ENCODE data around the gene MADCAM1.

MADCAM1 gene

GRCh38 chr19:533364-534058 lies 37.2 kb downstream of the MADCAM1 start:
- peaks cover 19 to 23% of the 10 kb centered on the region in 2 donors for H3K4me1 ChIP-seq (ENCODE audit: control insufficient read depth in 2 of 2, insufficient read depth in 2 of 2, low read length in 2 of 2)
- H3K27ac ChIP-seq (ENCODE audit: low read depth in 2 of 2, low read length in 2 of 2): peak overlapping the region; percentile 77 to 82
- peak overlapping the region; percentile 63 to 83 for H3K9ac ChIP-seq (ENCODE audit: low read depth in 1 of 2, low read length in 2 of 2)
- H3K4me3 ChIP-seq (ENCODE audit: low read length in 2 of 2): peak overlapping the region; percentile 81 to 92
- H3K27me3 ChIP-seq (ENCODE audit: control insufficient read depth in 2 of 2, insufficient read depth in 2 of 2, low read length in 2 of 2): no peaks in the 10 kb centered on the region
- H3K9me3 ChIP-seq (ENCODE audit: control insufficient read depth in 2 of 2, low read length in 2 of 2): no peaks in the 10 kb centered on the region
- peaks cover 16 to 20% of the 10 kb centered on the region in 2 donors for H3K36me3 ChIP-seq (ENCODE audit: control insufficient read depth in 2 of 2, insufficient read depth in 2 of 2, low read length in 2 of 2)

- H3K27ac ChIP-seq (ENCODE audit: low read depth in 2 of 2, low read length in 2 of 2): no peak overlapping the region
- peaks cover 19 to 23% of the 10 kb centered on the region in 2 donors for H3K4me1 ChIP-seq (ENCODE audit: control insufficient read depth in 2 of 2, insufficient read depth in 2 of 2, low read length in 2 of 2)
- H3K9me3 ChIP-seq (ENCODE audit: control insufficient read depth in 2 of 2, low read length in 2 of 2): no peaks in the 10 kb centered on the region
- peak overlapping the region in 1 of 2 donors; percentile 83 for H3K9ac ChIP-seq (ENCODE audit: low read depth in 1 of 2, low read length in 2 of 2)
- no peaks in the 10 kb centered on the region for H3K27me3 ChIP-seq (ENCODE audit: control insufficient read depth in 2 of 2, insufficient read depth in 2 of 2, low read length in 2 of 2)
- peaks cover 20% of the 10 kb centered on the region in 2 donors for H3K36me3 ChIP-seq (ENCODE audit: control insufficient read depth in 2 of 2, insufficient read depth in 2 of 2, low read length in 2 of 2)
- H3K4me3 ChIP-seq (ENCODE audit: low read length in 2 of 2): no peak overlapping the region
These were observed 37.8 kb downstream of the MADCAM1 start for GRCh38 chr19:534088-534487.

DNA sequence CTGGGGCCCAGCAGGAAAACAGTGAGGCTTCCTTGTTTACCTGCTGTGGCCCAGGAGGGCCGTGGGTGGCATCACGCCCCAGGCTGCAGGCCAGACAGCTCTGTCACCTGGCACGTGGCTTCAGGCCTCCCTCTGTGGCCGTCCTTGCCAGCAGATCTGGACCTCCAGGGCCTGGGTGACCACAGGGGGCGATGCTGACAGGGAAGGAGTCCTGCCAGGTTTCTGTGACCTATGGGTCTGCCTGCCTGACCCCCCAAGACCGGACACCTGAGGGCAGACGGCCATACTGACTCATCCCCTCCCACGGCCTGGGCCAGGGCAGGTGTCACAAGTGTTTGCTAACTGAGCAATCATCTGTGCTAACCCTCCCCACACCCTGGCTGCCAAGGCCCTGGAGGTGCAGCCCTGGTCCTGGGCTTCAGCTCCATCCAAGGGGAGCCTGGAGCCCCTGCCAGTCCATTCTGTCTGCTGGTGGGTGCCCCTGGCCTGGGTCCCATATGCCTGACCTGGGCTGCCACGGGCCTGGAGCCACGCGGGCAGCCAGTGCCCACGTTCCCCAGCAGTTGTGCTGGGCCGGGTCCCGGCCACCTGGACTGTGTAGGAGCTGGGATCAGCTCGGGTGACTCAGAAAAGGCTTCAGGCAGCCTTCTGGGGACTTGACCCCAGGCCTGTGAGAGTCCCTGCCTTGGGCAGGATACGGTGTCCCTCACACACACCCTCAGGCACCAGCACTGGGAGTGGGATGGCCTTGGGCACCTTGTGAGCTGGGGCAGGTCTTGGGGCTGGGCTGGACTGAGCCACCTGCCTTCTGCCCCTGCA lies 38.9 kb downstream of the MADCAM1 start:
- Histone ChIP-seq H3K4me1 (ENCODE audit: control insufficient read depth in 2 of 2, insufficient read depth in 2 of 2, low read length in 2 of 2) (peaks cover 19 to 21% of the 10 kb centered on the region in 2 donors), H3K27ac (ENCODE audit: low read depth in 2 of 2, low read length in 2 of 2) (no peak overlapping the region), H3K4me3 (ENCODE audit: low read length in 2 of 2) (no peak overlapping the region), H3K9ac (ENCODE audit: low read depth in 1 of 2, low read length in 2 of 2) (no peak overlapping the region), H3K36me3 (ENCODE audit: control insufficient read depth in 2 of 2, insufficient read depth in 2 of 2, low read length in 2 of 2) (peaks cover 20% of the 10 kb centered on the region in 2 donors), H3K27me3 (ENCODE audit: control insufficient read depth in 2 of 2, insufficient read depth in 2 of 2, low read length in 2 of 2) (no peaks in the 10 kb centered on the region), H3K9me3 (ENCODE audit: control insufficient read depth in 2 of 2, low read length in 2 of 2) (no peaks in the 10 kb centered on the region)

DNA sequence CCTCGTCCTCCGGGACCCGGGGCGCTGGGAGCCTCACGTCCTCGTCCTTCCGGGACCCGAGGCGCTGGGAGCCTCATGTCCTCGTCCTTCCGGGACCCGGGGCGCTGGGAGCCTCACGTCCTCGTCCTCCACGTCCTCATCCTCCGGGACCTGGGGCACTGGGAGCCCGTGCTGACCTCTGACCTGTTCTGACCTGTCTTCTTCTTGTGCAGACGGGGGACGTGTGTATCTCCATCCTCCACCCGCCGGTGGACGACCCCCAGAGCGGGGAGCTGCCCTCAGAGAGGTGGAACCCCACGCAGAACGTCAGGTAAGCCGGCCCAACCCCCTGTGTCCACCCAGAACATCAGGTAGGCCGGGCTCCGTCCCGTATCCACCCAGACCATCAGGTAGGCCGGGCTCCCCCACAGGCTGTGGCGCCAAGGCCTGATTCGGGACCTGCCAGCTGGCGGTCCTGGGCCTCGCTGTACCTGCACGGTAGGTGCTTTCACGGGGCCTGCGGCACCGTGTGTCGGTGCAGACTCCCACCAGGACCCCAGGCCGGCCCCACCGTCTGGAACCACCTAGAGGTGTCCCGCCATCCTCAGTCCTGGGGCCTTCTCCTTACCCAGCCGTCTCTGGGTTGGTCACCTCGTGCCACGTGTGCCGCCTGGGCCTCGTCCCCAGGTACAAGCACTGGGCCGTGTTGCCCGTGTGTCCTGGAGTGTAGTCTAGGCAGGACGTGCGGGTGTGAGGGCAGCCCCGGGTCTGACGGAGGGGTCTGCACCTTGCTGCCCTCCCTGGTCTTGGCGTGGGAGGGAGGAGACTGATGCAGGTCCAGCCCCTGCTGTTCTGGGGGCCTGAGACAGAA lies 40.0 kb downstream of the MADCAM1 start:
- H3K27ac ChIP-seq (ENCODE audit: low read depth in 2 of 2, low read length in 2 of 2): no peak overlapping the region
- H3K9me3 ChIP-seq (ENCODE audit: control insufficient read depth in 2 of 2, low read length in 2 of 2): no peaks in the 10 kb centered on the region
- H3K27me3 ChIP-seq (ENCODE audit: control insufficient read depth in 2 of 2, insufficient read depth in 2 of 2, low read length in 2 of 2): no peaks in the 10 kb centered on the region
- H3K4me3 ChIP-seq (ENCODE audit: low read length in 2 of 2): no peak overlapping the region
- peaks cover 20% of the 10 kb centered on the region in 2 donors for H3K36me3 ChIP-seq (ENCODE audit: control insufficient read depth in 2 of 2, insufficient read depth in 2 of 2, low read length in 2 of 2)
- H3K4me1 ChIP-seq (ENCODE audit: control insufficient read depth in 2 of 2, insufficient read depth in 2 of 2, low read length in 2 of 2): peaks cover 16 to 18% of the 10 kb centered on the region in 2 donors
- H3K9ac ChIP-seq (ENCODE audit: low read depth in 1 of 2, low read length in 2 of 2): no peak overlapping the region

- no peak overlapping the region for H3K9ac ChIP-seq (ENCODE audit: low read depth in 1 of 2, low read length in 2 of 2)
- peaks cover 16 to 18% of the 10 kb centered on the region in 2 donors for H3K4me1 ChIP-seq (ENCODE audit: control insufficient read depth in 2 of 2, insufficient read depth in 2 of 2, low read length in 2 of 2)
- H3K27ac ChIP-seq (ENCODE audit: low read depth in 2 of 2, low read length in 2 of 2): no peak overlapping the region
- no peaks in the 10 kb centered on the region for H3K9me3 ChIP-seq (ENCODE audit: control insufficient read depth in 2 of 2, low read length in 2 of 2)
- H3K27me3 ChIP-seq (ENCODE audit: control insufficient read depth in 2 of 2, insufficient read depth in 2 of 2, low read length in 2 of 2): no peaks in the 10 kb centered on the region
- peaks cover 20 to 25% of the 10 kb centered on the region in 2 donors for H3K36me3 ChIP-seq (ENCODE audit: control insufficient read depth in 2 of 2, insufficient read depth in 2 of 2, low read length in 2 of 2)
- no peak overlapping the region for H3K4me3 ChIP-seq (ENCODE audit: low read length in 2 of 2)
These were observed 40.7 kb downstream of the MADCAM1 start for GRCh38 chr19:536881-537404.

- H3K4me3 ChIP-seq (ENCODE audit: low read length in 2 of 2): no peak overlapping the region
- H3K4me1 ChIP-seq (ENCODE audit: control insufficient read depth in 2 of 2, insufficient read depth in 2 of 2, low read length in 2 of 2): peaks cover 6% of the 10 kb centered on the region in 2 donors
- H3K36me3 ChIP-seq (ENCODE audit: control insufficient read depth in 2 of 2, insufficient read depth in 2 of 2, low read length in 2 of 2): peaks cover 20 to 28% of the 10 kb centered on the region in 2 donors
- H3K27ac ChIP-seq (ENCODE audit: low read depth in 2 of 2, low read length in 2 of 2): no peak overlapping the region
- H3K9me3 ChIP-seq (ENCODE audit: control insufficient read depth in 2 of 2, low read length in 2 of 2): no peaks in the 10 kb centered on the region
- no peak overlapping the region for H3K9ac ChIP-seq (ENCODE audit: low read depth in 1 of 2, low read length in 2 of 2)
- H3K27me3 ChIP-seq (ENCODE audit: control insufficient read depth in 2 of 2, insufficient read depth in 2 of 2, low read length in 2 of 2): no peaks in the 10 kb centered on the region
These were observed 42.5 kb downstream of the MADCAM1 start for GRCh38 chr19:538641-539428.

- H3K4me3 ChIP-seq (ENCODE audit: low read length in 2 of 2): no peak overlapping the region
- no peak overlapping the region for H3K9ac ChIP-seq (ENCODE audit: low read depth in 1 of 2, low read length in 2 of 2)
- H3K4me1 ChIP-seq (ENCODE audit: control insufficient read depth in 2 of 2, insufficient read depth in 2 of 2, low read length in 2 of 2): peaks cover 3% of the 10 kb centered on the region in 2 donors
- H3K27me3 ChIP-seq (ENCODE audit: control insufficient read depth in 2 of 2, insufficient read depth in 2 of 2, low read length in 2 of 2): no peaks in the 10 kb centered on the region
- H3K9me3 ChIP-seq (ENCODE audit: control insufficient read depth in 2 of 2, low read length in 2 of 2): no peaks in the 10 kb centered on the region
- H3K36me3 ChIP-seq (ENCODE audit: control insufficient read depth in 2 of 2, insufficient read depth in 2 of 2, low read length in 2 of 2): peaks cover 20 to 28% of the 10 kb centered on the region in 2 donors
- H3K27ac ChIP-seq (ENCODE audit: low read depth in 2 of 2, low read length in 2 of 2): no peak overlapping the region
These were observed 43.2 kb downstream of the MADCAM1 start for GRCh38 chr19:539429-540030.

- H3K9me3 ChIP-seq (ENCODE audit: control insufficient read depth in 2 of 2, low read length in 2 of 2): no peaks in the 10 kb centered on the region
- H3K4me1 ChIP-seq (ENCODE audit: control insufficient read depth in 2 of 2, insufficient read depth in 2 of 2, low read length in 2 of 2): no peaks in the 10 kb centered on the region
- no peak overlapping the region for H3K9ac ChIP-seq (ENCODE audit: low read depth in 1 of 2, low read length in 2 of 2)
- H3K4me3 ChIP-seq (ENCODE audit: low read length in 2 of 2): no peak overlapping the region
- peaks cover 0 to 4% of the 10 kb centered on the region in 2 donors for H3K27me3 ChIP-seq (ENCODE audit: control insufficient read depth in 2 of 2, insufficient read depth in 2 of 2, low read length in 2 of 2)
- H3K27ac ChIP-seq (ENCODE audit: low read depth in 2 of 2, low read length in 2 of 2): no peak overlapping the region
- H3K36me3 ChIP-seq (ENCODE audit: control insufficient read depth in 2 of 2, insufficient read depth in 2 of 2, low read length in 2 of 2): peaks cover 15 to 27% of the 10 kb centered on the region in 2 donors
These were observed 44.8 kb downstream of the MADCAM1 start for GRCh38 chr19:540867-541637.

All from mucosa of rectum (tissue), 2 donors.